DMS114 treated with DMSO at 0.1 percent for 48 hours (cell line): Measurements from ENCODE around the gene ZFP28.

Source experiments
- DNase-seq: peaks from one replicate; lab custom pipeline; 2025; ENCODE audit not compliant: unreplicated experiment; lab: John Stamatoyannopoulos, UW

ZFP28 gene

DNA sequence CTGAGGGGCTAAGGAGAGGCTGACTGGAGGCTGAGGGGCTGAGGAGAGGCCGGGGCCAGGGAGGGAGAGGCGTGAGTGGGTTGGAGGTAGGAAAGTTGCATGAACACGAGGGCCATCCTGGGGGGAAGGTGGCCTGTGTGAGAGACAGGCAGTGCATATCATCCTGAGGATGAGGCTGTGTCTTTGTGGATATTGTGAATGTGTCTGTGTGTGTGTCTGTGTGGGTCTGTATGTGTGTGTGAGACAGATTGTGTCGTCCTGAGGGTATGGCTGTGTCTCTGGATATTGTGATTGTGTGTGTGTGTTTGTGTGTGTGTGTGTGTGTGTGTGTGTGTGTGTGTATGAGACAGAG lies 56.8 kb downstream of the ZFP28 start:
- no peak for DNase-seq

DNA sequence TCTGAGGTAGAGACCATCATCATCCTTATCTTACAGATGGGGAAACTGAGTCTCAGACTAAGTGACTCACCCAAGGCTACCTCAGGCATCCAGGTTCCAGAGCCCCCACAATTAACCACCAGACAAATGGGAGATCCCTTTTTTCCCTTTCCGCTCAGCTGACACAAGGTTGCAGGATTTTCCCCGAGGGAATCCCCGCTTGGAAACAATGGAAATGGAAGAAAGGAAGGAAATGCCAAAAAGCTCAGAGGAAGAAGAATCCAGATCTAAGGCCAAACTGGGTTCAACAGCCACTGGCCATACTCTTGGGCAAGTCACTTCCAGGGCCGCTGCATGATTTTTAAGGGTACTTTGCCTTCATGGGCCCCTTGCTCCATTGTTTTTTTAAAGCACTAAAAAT lies 57.9 kb downstream of the ZFP28 start:
- DNase-seq = no peak

DNA sequence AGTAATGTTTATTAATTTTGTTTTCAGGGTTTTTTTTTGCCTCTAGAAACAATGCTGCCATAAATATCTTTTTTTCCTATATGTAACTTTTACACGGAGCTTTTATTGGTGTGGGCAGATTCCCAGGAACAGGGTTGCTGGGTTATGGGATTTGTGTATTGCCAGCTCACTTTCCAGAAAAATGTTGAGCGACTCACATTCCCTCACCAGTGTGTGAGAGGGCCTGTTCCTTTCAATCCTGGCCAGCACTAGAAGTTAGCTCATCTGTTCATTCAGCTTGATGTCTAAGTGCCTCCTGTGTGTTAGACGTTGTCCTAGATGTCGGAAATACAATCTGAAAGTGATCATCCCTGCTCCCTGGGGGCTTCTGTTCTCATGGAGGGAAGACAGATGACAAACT lies 58.9 kb downstream of the ZFP28 start:
- no peak for DNase-seq

DNA sequence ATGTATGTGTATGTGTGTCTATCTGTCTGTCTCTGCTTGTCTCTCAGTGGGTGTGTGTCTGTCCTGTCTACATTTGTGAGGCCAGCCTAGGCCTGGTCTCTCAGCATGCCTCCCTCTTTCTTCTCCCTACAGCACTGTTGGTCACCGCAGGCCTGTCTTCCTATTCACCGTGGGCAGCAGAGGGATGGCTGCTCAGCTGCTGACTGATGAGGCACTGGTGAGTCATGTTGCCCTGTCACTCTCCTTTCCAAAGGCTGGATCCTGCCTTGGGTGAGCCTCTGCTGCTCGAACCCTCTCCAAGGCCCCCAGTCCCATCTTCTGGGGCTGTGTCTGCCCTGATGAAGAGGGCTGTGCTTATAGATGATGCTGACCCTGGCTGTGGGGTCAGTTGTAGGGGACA lies 62.6 kb downstream of the ZFP28 start:
- no peak for DNase-seq

DNA sequence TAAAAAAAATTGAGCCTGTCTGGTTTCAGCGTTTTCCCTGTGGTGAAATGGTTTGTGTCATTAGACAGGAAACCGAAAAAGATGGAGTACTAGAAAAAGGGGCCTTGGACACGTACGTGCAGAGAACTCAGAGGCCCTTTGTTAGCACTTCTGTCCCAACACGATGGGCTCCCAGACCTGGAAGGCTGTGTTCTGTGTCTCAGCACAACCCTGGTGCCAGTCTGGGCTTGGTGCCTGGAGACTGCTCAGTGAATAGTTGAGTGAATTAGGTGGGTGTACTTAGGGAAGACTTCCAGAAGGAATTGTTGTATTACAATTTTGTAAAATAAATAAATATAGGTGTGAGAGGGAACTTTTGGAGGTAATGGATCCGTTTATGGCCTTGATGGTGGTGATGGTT lies 65.1 kb downstream of the ZFP28 start:
- no peak for DNase-seq
